PC-9 (cell line): Measurements from ENCODE around the gene RBMS1. TPM values are rescaled to one million over a fixed set of nuclear protein-coding genes. Genes with fewer than 3 reads are reported as not detected.
A peak's percentile ranks its signal among the peaks of the same experiment; 100 is the strongest.

Source experiments
- BruUV-seq: library from RNA; stranded (reverse); fragments of 400-500 nt; replicated peaks from 2 replicates; lab custom pipeline; 2021; lab: Mats Ljungman, UMichigan
- CTCF ChIA-PET: fragments of 300-600 bp; sonication (Branson Sonifier 250); formaldehyde crosslinking; loops from one replicate; lab custom pipeline; 2022; ENCODE audit warnings: antibody characterized with exemption; lab: Charles Lee
- POLR2A ChIA-PET: fragments of 300-600 bp; sonication (Branson Sonifier 250); formaldehyde crosslinking; loops from one replicate; lab custom pipeline; 2022; ENCODE audit warnings: antibody characterized with exemption; ENCODE audit not compliant: unreplicated experiment; lab: Charles Lee
- DNase-seq, 2 experiments: peaks; one replicate each; pipeline versions ENCODE4 v3.0.0 to v3.0.0-alpha.2; 2015 to 2022; ENCODE audit warnings: mixed read lengths in 1 of 2
- H2AFZ ChIP-seq: fragments of 200-600 bp; sonication (generic); 2 replicates; pipeline ENCODE4 v1.8.1; 2017; ENCODE audit warnings: antibody characterized with exemption
- H3F3A ChIP-seq: fragments of 200-600 bp; sonication (generic); 2 replicates; pipeline ENCODE4 v1.8.1; 2017; ENCODE audit warnings: antibody characterized with exemption, mild to moderate bottlenecking, low read depth; ENCODE audit not compliant: insufficient read depth
- H3K27ac ChIP-seq: fragments of 200-600 bp; sonication (generic); 2 replicates; pipeline ENCODE4 v1.6.1; 2016; ENCODE audit warnings: mixed run types
- H3K27me3 ChIP-seq: fragments of 200-600 bp; sonication (generic); 2 replicates; pipeline ENCODE4 v1.6.1; 2016; ENCODE audit warnings: low read depth, mixed run types; ENCODE audit not compliant: insufficient read depth
- H3K36me3 ChIP-seq: fragments of 200-600 bp; sonication (generic); 2 replicates; pipeline ENCODE4 v1.6.1; 2016; ENCODE audit warnings: low read depth, mixed run types
- H3K4me1 ChIP-seq: fragments of 200-600 bp; sonication (generic); replicated peaks from 2 replicates; pipeline ENCODE4 v1.6.1; 2016; ENCODE audit warnings: mixed run types; ENCODE audit not compliant: insufficient read depth
- H3K4me2 ChIP-seq: fragments of 200-600 bp; sonication (generic); 2 replicates; pipeline ENCODE4 v1.6.1; 2017; ENCODE audit warnings: mixed run types
- H3K4me3 ChIP-seq: fragments of 200-600 bp; sonication (generic); 2 replicates; pipeline ENCODE4 v1.6.1; 2016; ENCODE audit warnings: mixed run types
- H3K79me2 ChIP-seq: fragments of 200-600 bp; sonication (generic); 2 replicates; pipeline ENCODE4 v1.6.1; 2017; ENCODE audit warnings: low read depth, mixed run types
- H3K9me2 ChIP-seq: fragments of 200-600 bp; sonication (generic); 2 replicates; pipeline ENCODE4 v1.8.1; 2017; ENCODE audit warnings: mild to moderate bottlenecking; ENCODE audit not compliant: insufficient read depth
- H3K9me3 ChIP-seq: fragments of 200-600 bp; sonication (generic); 2 replicates; pipeline ENCODE4 v1.8.1; 2016; ENCODE audit warnings: low read depth; ENCODE audit not compliant: insufficient read depth
- H4K20me1 ChIP-seq: fragments of 200-600 bp; sonication (generic); 2 replicates; pipeline ENCODE4 v1.8.1; 2017; ENCODE audit not compliant: insufficient read depth
- CTCF ChIP-seq: fragments of 200-600 bp; sonication (generic); conservative IDR thresholded peaks from 2 replicates; pipeline ENCODE4 v1.6.1; 2017; ENCODE audit warnings: mixed run types, antibody characterized with exemption, mild to moderate bottlenecking, moderate library complexity
- EZH2 ChIP-seq: fragments of 200-600 bp; sonication (generic); IDR thresholded peaks from 2 replicates; pipeline ENCODE4 v1.8.0; 2017; ENCODE audit warnings: antibody characterized with exemption, low read depth
- intact Hi-C: fragments of 100-400 bp; cut with micrococcal nuclease; formaldehyde crosslinking; loops from one replicate; pipeline ENCODE4 v1.10.0; 2022; ENCODE audit not compliant: unreplicated experiment
- total RNA-seq: library from RNA; stranded (reverse); gene quantifications from 2 replicates; pipeline ENCODE4 v1.2.3, GENCODE V29; 2021

RBMS1 gene
- total RNA-seq, 1 experiment from 2014 or later = 65.1 TPM

DNA sequence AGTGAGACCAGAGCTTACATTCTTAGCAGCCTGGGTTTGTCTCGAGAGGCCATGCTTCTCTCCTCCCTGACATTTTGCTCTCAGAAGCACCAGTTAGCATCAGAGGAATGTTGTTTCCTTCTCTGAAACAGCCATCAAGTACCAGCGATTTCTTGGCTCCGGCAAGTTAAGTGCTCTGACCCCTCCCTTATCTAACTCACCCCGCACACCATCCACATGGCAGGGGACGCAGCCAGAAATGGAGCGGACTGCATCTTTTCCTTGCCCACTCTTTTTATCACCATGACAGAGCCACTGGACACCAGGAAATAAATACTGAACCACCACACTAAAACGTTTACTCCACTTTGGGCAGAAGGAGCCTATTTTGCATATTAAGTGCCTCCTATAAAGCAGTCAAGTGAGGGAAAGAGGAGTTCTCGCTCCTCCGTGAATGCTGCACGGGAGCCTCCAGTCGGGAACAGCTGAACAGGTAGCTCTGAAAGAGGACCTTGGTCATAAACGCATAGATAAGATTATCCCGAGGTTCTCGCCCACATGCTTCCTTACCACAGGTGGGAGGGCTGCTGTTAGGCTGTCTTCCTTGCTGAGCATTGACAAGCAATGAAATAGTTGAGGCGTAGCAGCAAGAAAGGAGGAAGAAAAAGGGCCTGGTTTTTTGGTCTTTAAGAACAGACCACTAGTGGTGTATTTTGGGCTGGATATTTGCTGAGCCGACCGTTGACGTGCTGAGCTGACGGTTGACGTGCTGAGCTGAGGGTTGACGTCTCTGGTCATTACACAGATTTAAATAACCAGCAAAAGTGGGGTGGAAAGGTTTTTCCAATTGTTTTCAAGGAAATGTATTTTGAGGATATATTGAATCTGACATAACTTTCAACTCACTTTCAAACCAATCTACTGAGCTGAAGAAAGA, 222.2 kb downstream of the RBMS1 start:
- no peaks in the 10 kb centered on the region for H3K27me3 ChIP-seq
- no peaks in the 10 kb centered on the region for H3K79me2 ChIP-seq
- H3K4me3 ChIP-seq = no peak overlapping the region
- no peaks in the 10 kb centered on the region for H3K9me2 ChIP-seq
- H3K4me1 ChIP-seq = peaks cover 26% of the 10 kb centered on the region
- DNase-seq = no peak
- no peaks in the 10 kb centered on the region for H3K9me3 ChIP-seq
- peaks cover 16% of the 10 kb centered on the region; the same call in 1 of the 2 replicates for H3F3A ChIP-seq
- TF ChIP-seq CTCF (no peak), EZH2 (no peak)
- no peak overlapping the region for H2AFZ ChIP-seq
- ChIA-PET POLR2A (interaction anchor here (0.6 kb wide), 3 partner anchors 30 to 1241 kb away, joined by 3 to 8 read pairs (median 3); no protein-coding TSS in a partner anchor), CTCF (interaction anchor here (0.6 to 1.5 kb wide), 6 partner anchors 8 to 699 kb away, joined by 3 to 8 read pairs (median 4); no protein-coding TSS in a partner anchor)
- BruUV-seq = TSS peak; percentile 96
- H3K27ac ChIP-seq = peak overlapping the region; percentile 86
- peaks cover 6% of the 10 kb centered on the region; the same call in 1 of the 2 replicates for H3K36me3 ChIP-seq
- no peaks in the 10 kb centered on the region for H4K20me1 ChIP-seq
- no peak overlapping the region for H3K4me2 ChIP-seq
- intact Hi-C loops = loop anchor here (2.0 to 10.0 kb wide), 5 partner anchors 15 to 703 kb away; no protein-coding TSS in a partner anchor

DNA sequence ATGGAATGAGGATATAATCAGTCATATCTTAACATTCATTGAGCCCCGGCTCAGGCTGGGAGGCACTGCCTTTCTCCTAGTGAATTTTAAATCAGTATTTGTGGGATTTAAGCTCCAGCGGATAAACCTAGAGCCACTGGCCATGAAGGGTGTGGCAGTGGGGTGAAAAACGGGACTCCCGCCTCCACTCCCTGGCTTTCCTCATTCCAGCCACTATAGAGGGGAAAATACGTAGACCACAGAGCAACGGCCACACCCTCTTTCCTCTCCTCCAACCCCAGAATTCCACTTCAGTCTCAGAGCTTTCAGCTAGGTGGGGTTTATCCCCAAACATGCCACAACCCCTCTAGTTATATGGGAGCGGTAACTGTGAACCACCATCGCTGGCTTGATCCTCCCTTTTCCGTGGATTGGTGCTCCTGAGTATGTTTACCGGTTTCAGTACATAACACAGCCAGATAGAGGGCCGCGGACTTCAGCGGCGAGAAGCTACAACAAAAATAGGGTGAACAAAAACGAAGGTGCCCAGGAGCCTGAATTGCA, 223.0 kb downstream of the RBMS1 start:
- no peaks in the 10 kb centered on the region for H3K79me2 ChIP-seq
- H3K27me3 ChIP-seq = no peaks in the 10 kb centered on the region
- H2AFZ ChIP-seq = 0 out of 2 replicates have a peak overlapping the region, but pooled peaks have one; percentile 67
- peaks cover 6% of the 10 kb centered on the region; the same call in 1 of the 2 replicates for H3K36me3 ChIP-seq
- DNase-seq = peak in 1 of 2 experiments; percentile 71
- H3K4me1 ChIP-seq = peaks cover 26% of the 10 kb centered on the region
- H3K4me2 ChIP-seq = peak overlapping the region; percentile 68
- no peaks in the 10 kb centered on the region for H4K20me1 ChIP-seq
- TF ChIP-seq CTCF (no peak), EZH2 (no peak)
- ChIA-PET POLR2A (interaction anchor here (0.5 to 1.0 kb wide), 8 partner anchors 30 to 1240 kb away, joined by 3 to 8 read pairs (median 3); no protein-coding TSS in a partner anchor), CTCF (interaction anchor here (0.5 to 1.5 kb wide), 8 partner anchors 8 to 700 kb away, joined by 3 to 8 read pairs (median 4); no protein-coding TSS in a partner anchor)
- peak overlapping the region; percentile 86 for H3K27ac ChIP-seq
- H3K9me3 ChIP-seq = no peaks in the 10 kb centered on the region
- peaks cover 16% of the 10 kb centered on the region; the same call in 1 of the 2 replicates for H3F3A ChIP-seq
- H3K9me2 ChIP-seq = no peaks in the 10 kb centered on the region
- peak overlapping the region; percentile 52; the same call in 1 of the 2 replicates for H3K4me3 ChIP-seq
- intact Hi-C loops = loop anchor here (1.0 to 10.0 kb wide), 7 partner anchors 14 to 704 kb away; no protein-coding TSS in a partner anchor
- no TSS peak for BruUV-seq
